ENCODE data around the gene GABRG3.

Gene GABRG3

GRCh38 chr15:27114473-27114872 is 143.5 kb downstream of the GABRG3 start:
- DNase-seq = no peak

- DNase-seq = no peak
Measured at GRCh38 chr15:27119695-27120266, 148.8 kb downstream of the GABRG3 start.

- DNase-seq = no peak
Measured at GRCh38 chr15:27121672-27122071, 150.7 kb downstream of the GABRG3 start.

GRCh38 chr15:27123291-27123690 is 152.3 kb downstream of the GABRG3 start:
- DNase-seq = no peak

GRCh38 chr15:27123808-27124207 is 152.8 kb downstream of the GABRG3 start:
- DNase-seq = no peak

- DNase-seq = no peak
Measured at GRCh38 chr15:27124287-27124871, 153.4 kb downstream of the GABRG3 start.

- no peak for DNase-seq
Measured at GRCh38 chr15:27125185-27125584, 154.2 kb downstream of the GABRG3 start.

- DNase-seq = no peak
Measured at GRCh38 chr15:27126449-27126848, 155.5 kb downstream of the GABRG3 start.

GRCh38 chr15:27127815-27128570 is 157.0 kb downstream of the GABRG3 start:
- DNase-seq = no peak

GRCh38 chr15:27133249-27133648 is 162.3 kb downstream of the GABRG3 start:
- no peak for DNase-seq

GRCh38 chr15:27134481-27134880 is 163.5 kb downstream of the GABRG3 start:
- DNase-seq = no peak

GRCh38 chr15:27135151-27135550 is 164.2 kb downstream of the GABRG3 start:
- DNase-seq = no peak

GRCh38 chr15:27137127-27137526 is 166.1 kb downstream of the GABRG3 start:
- DNase-seq = no peak

- no peak for DNase-seq
Measured at GRCh38 chr15:27165590-27165989, 194.6 kb downstream of the GABRG3 start.

GRCh38 chr15:27166917-27167316 is 195.9 kb downstream of the GABRG3 start:
- no peak for DNase-seq

GRCh38 chr15:27167738-27168137 is 196.8 kb downstream of the GABRG3 start:
- no peak for DNase-seq

- no peak for DNase-seq
Measured at GRCh38 chr15:27170851-27171250, 199.9 kb downstream of the GABRG3 start.

- DNase-seq = no peak
Measured at GRCh38 chr15:27172821-27173220, 201.8 kb downstream of the GABRG3 start.

- DNase-seq = no peak
Measured at GRCh38 chr15:27175472-27176153, 204.6 kb downstream of the GABRG3 start.

- no peak for DNase-seq
Measured at GRCh38 chr15:27176785-27177406, 205.9 kb downstream of the GABRG3 start.

- no peak for DNase-seq
Measured at GRCh38 chr15:27179789-27180188, 208.8 kb downstream of the GABRG3 start.

GRCh38 chr15:27182561-27183110 is 211.7 kb downstream of the GABRG3 start:
- no peak for DNase-seq

- DNase-seq = no peak
Measured at GRCh38 chr15:27183201-27183600, 212.2 kb downstream of the GABRG3 start.

All from activated naive CD4-positive, alpha-beta T cell (primary cell).